Stimulated activated CD8-positive, alpha-beta memory T cell treated with anti-CD3 and anti-CD28 coated beads, Interleukin-2, amount 100 ng/mL, for 1 hour (primary cell): ENCODE measurements around the gene BUD31.

Experiments used
- DNase-seq, 2 donors: peaks; one replicate each; pipeline ENCODE4 v3.0.0-alpha.2; 2020; ENCODE audit warnings: low read depth in 2 of 2

BUD31 gene

DNA sequence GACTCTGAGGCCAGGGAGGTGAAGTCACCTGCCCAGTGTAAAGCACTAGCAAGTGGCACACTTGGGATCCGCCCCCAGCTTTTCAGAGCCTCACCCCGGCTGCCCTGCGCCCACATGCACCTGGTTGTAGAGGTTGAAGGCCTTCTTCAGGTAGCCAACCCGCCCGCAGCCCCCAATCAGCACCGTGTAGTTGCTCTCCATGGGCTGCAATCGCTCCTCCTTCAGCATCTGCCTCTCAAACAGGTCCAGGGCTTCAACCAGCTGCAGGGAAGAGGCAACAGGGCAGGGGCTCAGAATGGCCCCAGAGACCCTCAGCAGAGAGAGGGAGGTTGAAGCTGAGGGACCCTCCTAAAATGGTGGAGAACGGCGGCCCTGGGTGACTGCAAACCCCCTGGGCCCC is 24.4 kb downstream of the BUD31 start:
- DNase-seq = no peak

DNA sequence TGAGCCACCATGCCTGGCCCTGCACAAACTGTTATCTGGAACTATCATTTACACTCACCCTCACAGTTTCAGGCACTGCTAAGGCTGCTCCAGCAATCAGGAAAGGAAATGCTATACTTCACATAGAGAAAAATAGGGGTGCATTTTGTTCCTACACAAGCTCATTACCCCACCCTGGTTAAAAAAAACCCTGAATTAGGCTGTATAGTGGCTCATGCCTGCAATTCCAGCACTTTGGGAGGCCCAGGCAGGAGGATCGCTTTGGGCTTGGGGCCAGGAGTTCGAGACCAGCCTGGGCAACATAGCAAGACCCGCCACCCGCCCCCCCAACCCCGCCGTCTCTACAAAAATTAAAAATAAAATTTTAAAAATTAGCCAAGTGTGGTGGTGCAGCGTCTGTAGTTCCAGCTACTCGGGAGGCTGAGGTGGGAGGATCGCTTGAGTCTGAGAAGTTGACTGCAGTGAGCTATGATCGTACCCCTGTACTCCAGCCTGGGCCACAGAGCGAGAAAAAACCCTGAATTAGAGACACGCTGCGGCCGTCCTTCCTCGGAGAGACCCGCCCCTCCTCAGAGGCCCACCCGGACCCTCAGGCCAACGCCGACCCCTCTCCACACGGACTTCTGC is 29.3 kb downstream of the BUD31 start:
- no peak for DNase-seq

DNA sequence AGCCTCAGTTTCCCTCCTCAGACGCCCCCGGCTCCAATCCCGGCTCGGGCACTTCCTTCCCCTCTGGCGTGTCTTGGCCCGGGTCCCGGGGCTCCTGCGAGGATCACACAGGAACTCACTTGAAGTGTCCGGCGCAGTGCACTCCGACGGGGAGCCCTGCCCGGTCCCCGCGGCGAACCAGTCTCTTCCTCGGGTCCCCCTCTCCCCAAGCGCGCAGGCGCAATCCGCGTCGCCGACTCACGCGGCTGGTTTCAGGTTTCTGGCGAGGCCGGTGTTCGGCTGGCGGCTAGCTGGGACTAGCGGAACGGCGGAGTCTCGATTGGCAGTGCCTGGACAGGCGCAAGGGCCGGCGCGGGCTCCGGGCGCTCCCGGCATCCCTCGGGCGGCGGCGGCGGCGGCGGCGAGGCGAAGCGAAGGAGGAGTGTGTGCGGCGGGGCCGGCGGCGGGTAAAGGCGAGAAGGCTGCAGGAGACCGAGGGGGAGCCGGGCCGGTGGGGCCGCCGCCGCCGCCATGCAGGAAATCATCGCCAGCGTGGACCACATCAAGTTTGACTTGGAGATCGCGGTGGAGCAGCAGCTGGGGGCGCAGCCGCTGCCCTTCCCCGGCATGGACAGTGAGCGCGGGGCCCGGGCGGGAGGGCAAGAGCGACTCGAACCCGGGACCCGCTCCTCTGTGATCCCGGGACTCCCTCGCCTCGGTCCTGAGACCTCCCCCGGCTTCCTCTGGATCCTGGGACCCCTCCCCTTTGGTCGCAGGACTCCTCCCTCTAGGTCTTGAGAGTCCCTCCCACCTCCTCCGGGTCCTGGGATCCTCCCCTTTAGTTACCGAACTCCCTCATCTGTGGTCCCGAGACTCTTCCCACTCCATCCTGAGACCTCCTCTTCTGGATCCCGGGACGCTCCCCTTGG is 30.1 kb downstream of the BUD31 start, which contains the start of the genes CPSF4 and PTCD1:
Gene CPSF4, plus strand, starts transcription at position 371 of the 908 bp plus-strand sequence. Its CDS starts 140 bp downstream, at position 511.
Gene PTCD1, minus strand, starts transcription at position 226 of the 908 bp plus-strand sequence. CDS start 3,556 bp downstream, outside the sequence.
- DNase-seq = peak; percentile 68 to 80

DNA sequence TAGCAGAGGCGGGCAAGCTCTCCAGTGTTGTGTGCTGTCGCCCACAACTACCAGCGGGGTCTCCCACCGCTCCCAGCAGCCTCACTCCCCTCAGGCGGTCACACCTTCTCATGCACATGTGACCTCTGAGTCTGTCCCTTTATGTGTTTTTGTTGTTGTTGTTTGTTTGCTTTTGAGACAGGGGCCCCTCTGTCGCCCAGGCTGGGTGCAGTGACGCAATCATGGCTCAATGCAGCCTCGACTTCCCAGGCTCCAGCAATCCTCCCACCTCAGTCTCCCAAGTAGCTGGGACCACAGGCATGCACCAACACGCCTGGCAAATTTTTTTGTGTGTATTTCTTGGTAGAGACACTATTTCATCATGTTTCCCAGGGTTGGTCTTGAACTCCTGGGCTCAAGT is 31.4 kb downstream of the BUD31 start:
- no peak for DNase-seq

DNA sequence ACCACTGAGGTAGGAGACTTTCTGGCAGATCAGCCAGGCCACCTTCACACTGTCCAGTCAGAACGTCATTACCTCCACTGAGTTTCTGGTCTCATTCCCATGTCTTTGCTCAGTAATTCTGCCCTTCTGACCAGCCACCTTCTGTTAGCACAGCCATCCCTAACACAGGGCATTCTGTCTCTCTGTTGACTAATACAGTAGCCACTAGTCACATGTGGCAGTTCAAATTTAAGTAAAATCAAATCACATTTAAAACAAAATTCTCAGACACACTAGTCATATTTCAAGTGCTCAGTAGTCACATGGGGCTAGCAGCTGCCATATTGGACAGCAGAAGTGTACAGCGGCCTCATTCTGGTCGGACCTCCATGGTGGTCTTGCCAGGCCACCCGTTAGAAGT is 37.3 kb downstream of the BUD31 start:
- DNase-seq = no peak

DNA sequence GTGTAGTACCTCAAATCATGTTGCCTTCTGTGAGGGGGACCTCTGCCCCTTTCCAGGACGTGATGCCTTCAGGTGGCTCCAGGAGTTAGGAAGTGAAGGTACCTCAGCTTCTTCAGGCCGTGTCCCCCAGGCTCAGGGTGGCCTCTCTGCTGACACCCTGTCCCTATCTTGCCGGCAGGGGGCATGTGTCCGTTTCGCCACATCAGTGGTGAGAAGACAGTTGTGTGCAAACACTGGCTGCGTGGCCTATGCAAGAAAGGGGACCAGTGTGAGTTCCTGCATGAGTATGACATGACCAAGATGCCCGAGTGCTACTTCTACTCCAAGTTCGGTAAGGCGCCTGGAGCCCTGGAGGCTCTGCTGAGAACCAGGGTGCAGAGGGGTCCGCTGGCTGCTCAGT is 39.2 kb downstream of the BUD31 start:
- DNase-seq = no peak

DNA sequence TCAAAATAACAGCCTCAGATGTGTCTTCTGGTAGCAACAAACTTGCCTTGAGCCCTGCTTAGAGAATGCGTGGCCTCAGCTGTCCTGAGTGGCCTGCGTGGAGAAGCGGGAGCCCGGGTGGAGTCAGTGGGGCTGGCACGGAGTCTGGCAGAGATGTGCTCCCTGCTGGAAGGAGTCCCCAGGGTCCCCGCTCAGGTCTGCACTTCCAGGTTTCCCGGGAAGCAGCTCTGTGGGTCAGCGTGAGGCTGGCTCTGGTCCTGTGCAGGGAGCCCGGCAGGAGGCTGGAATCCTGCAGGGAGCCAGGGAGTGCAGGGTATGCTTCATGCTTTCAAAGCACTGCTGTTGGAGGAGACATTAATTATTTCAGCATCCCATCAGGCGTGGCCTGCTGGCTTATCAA is 40.1 kb downstream of the BUD31 start:
- DNase-seq = no peak

DNA sequence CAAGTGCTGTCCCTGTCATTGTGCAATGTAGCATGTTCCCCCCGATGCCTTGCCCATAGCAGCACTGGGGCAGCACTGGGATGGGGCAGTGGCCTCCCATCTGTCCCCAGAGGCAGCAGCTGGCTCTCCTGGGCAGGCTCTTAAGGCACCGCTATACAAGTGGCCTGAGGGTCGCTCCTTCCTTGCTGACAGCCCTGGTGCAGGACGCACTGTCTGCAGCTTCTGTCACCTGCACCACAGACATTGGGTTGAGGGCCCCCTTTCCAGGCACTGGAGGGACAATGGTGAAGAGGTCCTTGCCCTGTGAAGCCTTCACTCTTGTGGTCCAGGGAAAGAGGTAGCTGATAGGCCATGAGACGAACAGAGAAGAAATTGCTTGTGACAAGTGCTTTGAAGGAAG is 40.6 kb downstream of the BUD31 start:
- no peak for DNase-seq

DNA sequence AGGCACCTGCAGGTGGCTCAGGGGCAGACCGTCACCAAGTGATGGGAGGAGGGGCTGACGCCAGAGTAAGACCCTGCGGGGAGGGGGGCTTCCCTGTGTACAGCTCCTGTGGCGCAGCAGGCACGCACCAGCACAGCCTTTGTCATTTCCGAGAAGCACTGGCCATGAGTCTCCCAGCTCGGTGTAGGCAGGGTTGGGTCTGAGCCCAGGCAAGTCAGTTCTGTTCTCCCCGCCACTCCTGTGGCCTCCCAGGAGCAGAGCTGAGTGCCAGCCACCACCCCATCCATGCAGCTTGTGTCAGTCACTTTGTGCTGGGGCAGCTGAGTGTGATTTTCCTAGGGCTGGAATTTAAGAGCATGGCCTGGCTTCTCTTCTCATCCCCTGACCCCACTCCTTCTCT is 43.2 kb downstream of the BUD31 start:
- no peak for DNase-seq

DNA sequence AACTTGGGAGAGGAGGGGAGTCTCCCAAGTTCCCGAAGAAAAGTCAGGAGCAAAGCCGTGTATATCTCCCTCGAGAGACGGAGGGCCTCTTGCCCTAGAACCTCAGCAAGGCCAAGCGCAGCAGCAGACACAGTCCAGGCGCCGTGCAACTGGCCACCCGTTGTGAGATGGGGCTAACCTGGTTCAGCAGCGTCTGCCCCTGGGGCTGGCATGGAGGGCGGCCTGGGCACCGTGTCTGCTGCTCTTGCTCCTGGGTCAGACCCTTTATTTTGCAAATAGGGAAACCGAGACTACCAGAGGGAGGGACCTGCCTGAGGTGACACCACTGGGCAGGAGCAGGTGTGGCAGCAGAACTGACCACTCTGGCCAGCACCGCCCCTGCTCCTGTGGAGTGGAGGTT is 43.8 kb downstream of the BUD31 start:
- no peak for DNase-seq

DNA sequence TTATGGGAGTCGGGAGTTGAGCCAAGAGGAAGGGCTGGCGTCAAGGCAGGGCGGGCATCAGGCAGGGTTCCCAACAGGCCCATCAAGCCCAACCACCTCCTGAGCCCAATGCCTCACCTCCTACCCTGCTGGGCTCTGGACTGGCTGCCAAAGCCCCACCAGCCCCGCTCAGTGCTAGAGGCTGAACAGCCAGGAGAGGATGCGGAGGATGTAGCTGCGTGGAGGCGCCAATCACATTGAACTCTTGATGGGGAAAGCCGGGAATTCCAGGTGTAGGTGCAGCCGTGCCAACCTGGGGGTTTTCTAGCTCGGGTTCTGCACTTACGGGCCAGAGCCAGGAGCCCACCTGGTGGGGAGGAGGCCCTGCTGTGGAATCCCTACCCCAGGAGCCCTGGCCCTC is 44.3 kb downstream of the BUD31 start:
- DNase-seq = no peak

DNA sequence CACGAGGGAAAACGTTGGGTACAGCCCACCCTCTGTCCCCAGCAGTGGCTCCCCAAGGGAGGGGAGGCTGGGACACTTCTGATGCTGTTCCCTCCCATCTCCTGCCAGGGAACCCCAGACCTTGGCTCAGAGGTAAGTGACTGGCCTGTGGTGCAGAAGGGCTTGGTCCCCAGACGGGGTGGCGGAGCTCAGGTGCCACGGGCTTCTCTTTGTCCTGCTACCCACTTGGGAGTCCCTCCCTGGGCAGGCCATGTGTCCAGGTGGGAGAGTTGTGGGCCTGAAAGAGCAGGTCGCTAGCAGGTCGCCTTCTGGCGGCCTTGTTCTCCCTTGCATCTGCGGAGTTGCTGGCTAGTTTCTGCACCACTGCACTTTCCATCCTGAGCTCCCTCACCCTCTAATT is 47.1 kb downstream of the BUD31 start:
- DNase-seq = no peak

DNA sequence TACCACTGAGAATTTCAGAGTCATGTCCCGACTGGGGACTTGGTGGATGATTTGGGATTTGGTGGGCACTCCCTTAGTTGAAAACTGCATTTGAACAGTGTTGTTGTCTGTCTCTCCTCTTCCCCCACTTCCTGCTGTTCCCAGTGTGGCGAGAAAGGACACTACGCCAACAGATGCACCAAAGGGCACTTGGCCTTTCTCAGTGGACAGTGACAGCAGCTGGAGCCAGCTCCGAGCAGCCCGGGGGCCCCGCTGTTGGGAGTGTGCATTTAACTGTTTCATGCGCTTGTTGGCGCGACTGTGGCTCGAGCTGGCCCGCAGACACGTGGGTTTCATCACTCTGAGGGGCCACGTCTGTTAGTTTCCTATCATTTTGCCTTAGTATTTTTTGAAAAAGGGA is 47.5 kb downstream of the BUD31 start:
- no peak for DNase-seq

DNA sequence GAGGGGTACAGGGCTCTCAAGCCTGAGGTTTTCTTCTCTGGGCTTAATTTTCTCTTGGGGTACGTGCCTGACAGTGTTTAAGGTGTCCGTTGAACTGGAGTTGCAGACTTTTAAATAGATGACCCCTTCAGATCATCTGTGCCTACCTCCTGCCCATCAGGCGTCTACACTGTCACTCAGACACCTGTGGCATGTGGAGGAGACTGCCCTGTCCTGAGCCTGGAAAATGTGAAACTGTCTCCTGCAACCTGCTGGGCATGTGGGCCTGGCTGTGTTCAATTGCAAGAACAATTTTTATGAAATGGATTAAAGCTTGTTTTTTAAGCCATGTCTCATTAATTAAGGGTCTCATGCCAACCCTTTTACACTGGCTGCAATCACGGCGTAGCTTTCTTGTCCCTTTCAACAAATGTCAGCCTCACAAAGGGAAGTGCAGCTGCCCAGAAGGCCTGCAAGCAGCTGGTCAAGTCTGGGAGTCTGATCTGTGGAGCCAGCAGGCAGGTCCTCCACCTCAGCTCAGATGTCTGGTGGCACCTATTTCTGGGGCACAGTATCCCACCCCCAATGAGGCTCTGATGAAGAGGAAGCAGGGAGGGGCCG is 48.4 kb downstream of the BUD31 start:
- DNase-seq = no peak

DNA sequence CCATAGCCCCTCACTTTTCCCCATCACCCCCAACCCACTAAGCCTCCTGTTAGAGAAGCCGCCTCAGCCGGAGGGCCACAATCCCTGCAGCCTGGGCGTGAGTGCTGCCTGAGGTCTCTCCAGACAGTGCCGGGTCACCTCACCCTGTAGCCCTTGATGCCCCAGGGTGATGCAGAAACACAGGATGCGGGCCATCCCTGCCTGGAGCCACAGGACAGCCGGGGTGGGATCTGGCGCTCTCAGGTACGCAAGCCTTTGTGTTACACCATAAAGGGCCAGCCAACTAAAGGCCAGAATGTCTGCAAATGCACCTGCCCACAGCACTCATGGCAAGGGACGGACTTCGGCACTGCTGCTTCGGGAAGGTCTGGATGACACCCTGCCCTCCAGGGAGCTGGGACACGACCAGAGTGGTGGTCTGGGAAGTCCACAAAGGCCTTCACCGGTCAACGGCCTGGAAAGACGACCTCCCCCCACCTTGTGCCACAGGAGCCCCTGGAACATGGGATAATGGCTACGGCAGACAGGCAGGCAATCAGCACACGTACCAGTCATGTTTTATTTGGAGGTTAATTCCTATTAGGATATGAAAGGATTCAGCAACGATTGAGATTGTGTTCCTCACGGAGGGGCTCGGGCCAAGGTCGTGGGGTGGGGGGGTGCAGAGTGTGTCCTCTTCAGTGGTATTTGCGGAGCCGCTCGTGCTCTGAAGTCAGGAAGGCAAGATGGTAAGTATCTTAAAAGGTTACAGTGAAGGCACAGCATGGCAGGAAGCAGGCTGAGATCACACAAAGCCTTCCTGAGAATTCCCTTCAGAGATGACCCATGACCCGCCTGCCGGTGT is 49.1 kb downstream of the BUD31 start:
- no peak for DNase-seq

DNA sequence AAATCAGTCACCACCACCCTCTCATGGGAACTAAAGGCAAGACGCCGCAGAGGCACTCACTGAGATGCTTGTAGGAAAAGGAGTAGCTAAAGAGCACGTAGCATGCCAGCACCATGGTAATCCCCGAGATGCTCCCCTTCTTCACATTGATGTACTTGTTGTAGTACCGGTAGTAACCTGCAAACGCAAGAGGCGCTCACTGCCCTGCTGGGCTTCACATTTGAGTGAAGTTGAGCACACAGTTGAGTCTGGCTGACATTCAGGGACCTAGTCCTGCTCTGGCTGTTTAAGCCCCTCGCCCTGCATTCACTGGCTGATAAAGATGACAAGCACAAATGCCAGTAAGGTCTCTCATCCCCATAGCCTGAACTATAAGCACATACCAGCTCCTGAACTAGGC is 50.3 kb downstream of the BUD31 start:
- DNase-seq = no peak

DNA sequence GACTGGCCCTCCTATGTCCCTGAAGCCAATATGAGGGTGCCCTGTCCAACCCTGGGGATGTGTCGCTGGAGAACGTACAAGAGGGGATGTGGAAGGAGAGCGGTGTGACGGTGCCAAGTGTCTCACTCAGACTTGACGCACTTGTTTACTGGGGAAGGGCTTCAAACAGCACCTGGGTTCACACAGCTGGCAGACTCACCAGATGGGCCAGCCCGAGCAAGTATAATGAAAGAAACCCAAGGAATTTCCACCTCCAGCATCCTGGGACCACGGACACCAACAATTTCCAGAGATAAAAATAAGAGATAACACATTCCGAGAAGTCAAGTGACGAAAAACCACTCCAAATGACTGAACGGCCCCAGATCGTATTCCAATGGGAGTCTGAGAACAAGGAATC is 51.9 kb downstream of the BUD31 start:
- DNase-seq = no peak

DNA sequence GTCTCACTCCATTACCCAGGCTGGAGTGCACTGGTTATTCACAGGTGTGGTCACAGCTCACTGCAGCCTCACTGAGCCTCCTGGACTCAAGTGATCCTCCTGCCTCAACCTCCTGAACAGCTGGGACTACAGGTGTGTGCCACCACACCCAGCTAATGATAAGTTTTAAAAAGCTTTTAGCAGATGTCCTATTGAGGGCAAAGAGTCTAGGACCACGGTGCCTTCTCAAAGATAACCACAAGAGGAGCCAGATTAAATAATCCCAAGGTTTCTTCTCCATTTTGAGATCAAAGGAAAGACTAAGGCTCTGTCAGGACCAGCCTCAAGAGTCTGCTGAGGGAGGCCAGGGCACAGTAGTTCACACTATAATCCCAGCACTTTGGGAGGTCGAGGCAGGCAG is 52.5 kb downstream of the BUD31 start:
- no peak for DNase-seq

DNA sequence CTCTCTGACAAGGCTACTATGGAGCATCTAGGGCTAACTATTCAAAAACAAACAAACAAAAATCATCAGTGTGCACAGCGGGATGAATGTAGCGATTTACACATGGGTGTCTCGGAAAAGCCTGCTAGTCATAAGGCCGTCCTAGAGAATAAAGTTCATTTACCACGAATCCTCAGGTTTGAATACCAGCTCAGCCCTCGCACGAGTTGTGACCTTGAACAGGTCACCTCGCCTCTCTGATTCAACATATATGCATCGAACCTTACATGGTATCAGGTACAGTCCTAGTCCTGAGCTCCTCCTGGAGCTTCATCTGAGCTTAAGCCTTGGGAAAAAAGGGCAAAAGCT is 56.6 kb downstream of the BUD31 start:
- no peak for DNase-seq

DNA sequence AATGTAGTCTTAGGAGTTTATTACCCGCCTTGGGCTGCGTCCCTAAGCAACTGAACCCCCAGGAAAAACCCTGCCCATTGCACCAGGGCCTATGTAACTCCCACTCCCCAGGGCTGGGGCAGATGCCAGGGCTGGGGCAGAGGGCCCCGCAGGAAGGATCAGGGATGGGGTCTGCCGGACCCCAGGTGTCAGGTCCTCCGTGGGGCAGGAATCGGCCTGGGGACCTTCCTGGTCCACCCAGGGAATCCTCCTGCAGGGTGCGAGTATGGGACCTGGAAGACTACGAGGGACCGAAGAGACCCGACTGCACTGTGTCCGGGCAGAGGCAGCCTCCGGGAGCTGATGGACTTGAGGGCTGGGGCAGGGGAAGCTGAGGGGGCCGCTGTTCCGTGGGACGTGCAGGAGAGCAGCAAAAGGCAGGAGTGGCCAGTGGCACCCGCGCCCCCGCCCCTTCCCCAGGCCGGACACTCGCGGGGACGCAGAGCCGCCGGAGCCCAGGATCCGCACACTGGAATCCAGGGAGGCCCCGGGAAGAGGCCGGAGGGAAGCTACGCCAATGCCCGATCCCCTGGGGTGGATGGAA is 59.7 kb downstream of the BUD31 start:
- no peak for DNase-seq
